Stimulated activated naive CD8-positive, alpha-beta T cell treated with anti-CD3 and anti-CD28 coated beads, Interleukin-15, amount 100 ng/mL, for 72 hours (primary cell): ENCODE measurements around the gene NAXD.
A peak's percentile ranks its signal among the peaks of the same experiment; 100 is the strongest.

Experiments
- ATAC-seq: fragments of 150-1000 bp; cut with Tn5 transposase; 2 replicates; pipeline ENCODE4 v1.10.0; 2021; ENCODE audit warnings: mild to moderate bottlenecking, moderate library complexity
- DNase-seq, 2 donors: peaks; one replicate each; pipeline ENCODE4 v3.0.0; 2021 to 2022
- H3K27ac Mint-ChIP-seq, 2 donors: one replicate each; pipeline ENCODE4 v1.8.0; 2022; ENCODE audit warnings: mild to moderate bottlenecking in 2 of 2, mixed read lengths in 2 of 2, moderate library complexity in 2 of 2
- H3K27me3 Mint-ChIP-seq: one replicate; pipeline ENCODE4 v1.8.0; 2022; ENCODE audit warnings: mixed read lengths
- H3K4me1 Mint-ChIP-seq: one replicate; pipeline ENCODE4 v1.8.0; 2022; ENCODE audit warnings: mild to moderate bottlenecking, mixed read lengths
- H3K4me3 Mint-ChIP-seq, 2 donors: one replicate each; pipeline ENCODE4 v1.8.0; 2022; ENCODE audit warnings: mild to moderate bottlenecking in 2 of 2, mixed read lengths in 2 of 2, moderate library complexity in 1 of 2
- H3K9me3 Mint-ChIP-seq, 2 donors: one replicate each; pipeline ENCODE4 v1.8.0; 2022; ENCODE audit warnings: mixed read lengths in 2 of 2

Gene NAXD

GRCh38 chr13:110676595-110677587, 61.5 kb downstream of the NAXD start:
- Mint-ChIP-seq H3K4me1 (peaks cover 48% of the 10 kb centered on the region), H3K9me3 (peaks cover 0 to 8% of the 10 kb centered on the region in 2 donors), H3K27me3 (no peaks in the 10 kb centered on the region)

GRCh38 chr13:110677731-110678545, 62.6 kb downstream of the NAXD start:
- peak in 1 of 2 donors; percentile 26 for DNase-seq
- Mint-ChIP-seq H3K27me3 (no peaks in the 10 kb centered on the region), H3K4me1 (peaks cover 38% of the 10 kb centered on the region), H3K27ac (no peak overlapping the region), H3K4me3 (no peak overlapping the region), H3K9me3 (peaks cover 0 to 8% of the 10 kb centered on the region in 2 donors)
- ATAC-seq, result peak; percentile 54

More at GRCh38 chr13:110676595-110677587, 61.5 kb downstream of the NAXD start:
- Mint-ChIP-seq H3K27ac (peak overlapping the region; percentile 74 to 87), H3K4me3 (peak overlapping the region in 1 of 2 donors; percentile 4)
- ATAC-seq (peak; percentile 81), DNase-seq (peak; percentile 26 to 50)

- no peak overlapping the region for H3K4me3 Mint-ChIP-seq
- H3K4me1 Mint-ChIP-seq, result peaks cover 33% of the 10 kb centered on the region
- ATAC-seq (peak; percentile 36), DNase-seq (peak in 1 of 2 donors; percentile 8)
- no peak overlapping the region for H3K27ac Mint-ChIP-seq
- H3K27me3 Mint-ChIP-seq, result no peaks in the 10 kb centered on the region
- peaks cover 0 to 7% of the 10 kb centered on the region in 2 donors for H3K9me3 Mint-ChIP-seq
Measured at GRCh38 chr13:110680852-110681251, 65.5 kb downstream of the NAXD start.

- Mint-ChIP-seq H3K27me3 (no peaks in the 10 kb centered on the region), H3K4me3 (no peak overlapping the region), H3K4me1 (peaks cover 22% of the 10 kb centered on the region), H3K9me3 (no peaks in the 10 kb centered on the region), H3K27ac (no peak overlapping the region)
- no peak for ATAC-seq
- no peak for DNase-seq
Measured at GRCh38 chr13:110681868-110682550, 66.7 kb downstream of the NAXD start.

GRCh38 chr13:110682746-110683145, 67.4 kb downstream of the NAXD start:
- H3K4me3 Mint-ChIP-seq, result no peak overlapping the region
- no peaks in the 10 kb centered on the region for H3K27me3 Mint-ChIP-seq
- peaks cover 14% of the 10 kb centered on the region for H3K4me1 Mint-ChIP-seq
- no peaks in the 10 kb centered on the region for H3K9me3 Mint-ChIP-seq
- DNase-seq, result no peak
- no peak overlapping the region for H3K27ac Mint-ChIP-seq
- no peak for ATAC-seq

- DNase-seq (no peak), ATAC-seq (peak; percentile 65)
- no peak overlapping the region for H3K4me3 Mint-ChIP-seq
Measured at GRCh38 chr13:110683203-110683883, 68.0 kb downstream of the NAXD start.

GRCh38 chr13:110683921-110684320, 68.6 kb downstream of the NAXD start:
- no peak overlapping the region for H3K4me3 Mint-ChIP-seq
- no peak for DNase-seq
- ATAC-seq, result no peak
- peak overlapping the region in 1 of 2 donors; percentile 48 for H3K27ac Mint-ChIP-seq
- no peaks in the 10 kb centered on the region for H3K9me3 Mint-ChIP-seq
- H3K4me1 Mint-ChIP-seq, result peaks cover 2% of the 10 kb centered on the region
- H3K27me3 Mint-ChIP-seq, result no peaks in the 10 kb centered on the region

More at GRCh38 chr13:110683203-110683883, 68.0 kb downstream of the NAXD start:
- H3K9me3 Mint-ChIP-seq, result no peaks in the 10 kb centered on the region
- H3K27me3 Mint-ChIP-seq, result no peaks in the 10 kb centered on the region
- H3K4me1 Mint-ChIP-seq, result peaks cover 8% of the 10 kb centered on the region
- peak overlapping the region in 1 of 2 donors; percentile 48 for H3K27ac Mint-ChIP-seq

- Mint-ChIP-seq H3K27me3 (no peaks in the 10 kb centered on the region), H3K27ac (no peak overlapping the region), H3K4me3 (no peak overlapping the region), H3K4me1 (no peaks in the 10 kb centered on the region), H3K9me3 (no peaks in the 10 kb centered on the region)
- ATAC-seq (no peak), DNase-seq (no peak)
Measured at GRCh38 chr13:110684388-110685056, 69.2 kb downstream of the NAXD start.

- DNase-seq (no peak), ATAC-seq (no peak)
- Mint-ChIP-seq H3K9me3 (no peaks in the 10 kb centered on the region), H3K27ac (no peak overlapping the region), H3K4me3 (no peak overlapping the region), H3K27me3 (no peaks in the 10 kb centered on the region), H3K4me1 (peaks cover 2% of the 10 kb centered on the region)
Measured at GRCh38 chr13:110685305-110686020, 70.1 kb downstream of the NAXD start.

GRCh38 chr13:110687736-110688135, 72.4 kb downstream of the NAXD start:
- Mint-ChIP-seq H3K9me3 (no peaks in the 10 kb centered on the region), H3K27me3 (no peaks in the 10 kb centered on the region), H3K4me3 (no peak overlapping the region), H3K4me1 (peaks cover 6% of the 10 kb centered on the region), H3K27ac (no peak overlapping the region)
- DNase-seq, result no peak
- no peak for ATAC-seq

GRCh38 chr13:110689041-110689440, 73.7 kb downstream of the NAXD start:
- H3K4me3 Mint-ChIP-seq, result no peak overlapping the region
- H3K27ac Mint-ChIP-seq, result peak overlapping the region in 1 of 2 donors; percentile 42
- no peak for ATAC-seq
- peaks cover 6% of the 10 kb centered on the region for H3K4me1 Mint-ChIP-seq
- no peaks in the 10 kb centered on the region for H3K9me3 Mint-ChIP-seq
- H3K27me3 Mint-ChIP-seq, result no peaks in the 10 kb centered on the region
- DNase-seq, result no peak
